MCF 10A (cell line): Measurements from ENCODE around the gene KREMEN1. TPM values are rescaled to one million over a fixed set of nuclear protein-coding genes. Genes with fewer than 3 reads are reported as not detected.

Experiments
- BruUV-seq: library from RNA; stranded (reverse); fragments of 400-500 nt; replicated peaks from 2 replicates; lab custom pipeline; 2021; lab: Mats Ljungman, UMichigan
- CTCF ChIA-PET: fragments of 300-600 bp; sonication (Branson Sonifier 250); formaldehyde crosslinking; extraction: SDS; loops from one replicate; lab custom pipeline; 2021; ENCODE audit warnings: antibody characterized with exemption, inconsistent platforms; lab: Yijun Ruan, JAX
- POLR2A ChIA-PET: fragments of 300-600, 350-650 bp; sonication (Branson Sonifier 250); formaldehyde crosslinking; extraction: SDS; loops from one replicate; lab custom pipeline; 2020; ENCODE audit warnings: antibody characterized with exemption, inconsistent platforms; lab: Yijun Ruan, JAX
- DNase-seq: peaks from one replicate; pipeline ENCODE4 v3.0.0-alpha.2; 2018; ENCODE audit not compliant: unreplicated experiment
- H3K27ac Mint-ChIP-seq: one replicate; pipeline ENCODE4 v1.8.0; 2022; ENCODE audit warnings: mild to moderate bottlenecking, low read depth, mixed read lengths; ENCODE audit not compliant: unreplicated experiment
- H3K27me3 Mint-ChIP-seq: one replicate; pipeline ENCODE4 v1.8.0; 2022; ENCODE audit warnings: mixed read lengths; ENCODE audit not compliant: insufficient read depth, unreplicated experiment
- H3K36me3 Mint-ChIP-seq: one replicate; pipeline ENCODE4 v1.8.0; 2022; ENCODE audit warnings: mild to moderate bottlenecking, moderate library complexity, mixed read lengths; ENCODE audit not compliant: insufficient read depth, unreplicated experiment
- H3K4me1 Mint-ChIP-seq: one replicate; pipeline ENCODE4 v1.8.0; 2022; ENCODE audit warnings: mixed read lengths; ENCODE audit not compliant: insufficient read depth, unreplicated experiment
- H3K4me3 Mint-ChIP-seq: one replicate; pipeline ENCODE4 v1.8.0; 2022; ENCODE audit warnings: mild to moderate bottlenecking, moderate library complexity, mixed read lengths; ENCODE audit not compliant: unreplicated experiment
- H3K9me3 Mint-ChIP-seq: one replicate; pipeline ENCODE4 v1.8.0; 2022; ENCODE audit warnings: mixed read lengths; ENCODE audit not compliant: unreplicated experiment
- CTCF ChIP-seq: fragments of 200-600 bp; IDR thresholded peaks from one replicate; pipeline ENCODE4 v1.8.0; 2022; ENCODE audit warnings: antibody characterized with exemption, mild to moderate bottlenecking; ENCODE audit not compliant: unreplicated experiment
- intact Hi-C: fragments of 100-400 bp; cut with micrococcal nuclease; formaldehyde crosslinking; loops from 2 replicates; pipeline ENCODE4 v1.14.1; 2022
- total RNA-seq: library from RNA; stranded (reverse); gene quantifications from 2 replicates; pipeline ENCODE4 v1.2.3, GENCODE V29; 2022

KREMEN1 gene
- total RNA-seq, 1 experiment from 2014 or later = 3.6 TPM

- intact Hi-C loops = no loop called here
- H3K36me3 Mint-ChIP-seq = no peaks in the 10 kb centered on the region
Measured at GRCh38 chr22:29199702-29200400, 127.0 kb downstream of the KREMEN1 start.

GRCh38 chr22:29200901-29201300 is 128.1 kb downstream of the KREMEN1 start:
- POLR2A ChIA-PET = no interaction called here
- TF ChIP-seq CTCF = no peak
- H3K27me3 Mint-ChIP-seq = peaks cover under 1% of the 10 kb centered on the region
- no peak overlapping the region for H3K27ac Mint-ChIP-seq
- intact Hi-C loops = no loop called here
- CTCF ChIA-PET = interaction anchor here (0.7 to 0.8 kb wide), 2 partner anchors 46 to 974 kb away, joined by 3 to 4 read pairs; no protein-coding TSS in a partner anchor
- no peaks in the 10 kb centered on the region for H3K4me1 Mint-ChIP-seq
- no peaks in the 10 kb centered on the region for H3K36me3 Mint-ChIP-seq
- no peak for DNase-seq
- no peak overlapping the region for H3K4me3 Mint-ChIP-seq
- H3K9me3 Mint-ChIP-seq = no peaks in the 10 kb centered on the region
- no TSS peak for BruUV-seq

More at GRCh38 chr22:29199702-29200400, 127.0 kb downstream of the KREMEN1 start:
- ChIA-PET POLR2A (interaction anchor here (0.6 kb wide), 1 partner anchor 16 kb away, joined by 3 read pairs; no protein-coding TSS in a partner anchor), CTCF (interaction anchor here (0.5 kb wide), 1 partner anchor 344 kb away, joined by 3 read pairs; no protein-coding TSS in a partner anchor)
- Mint-ChIP-seq H3K27ac (no peak overlapping the region), H3K4me3 (no peak overlapping the region), H3K27me3 (no peaks in the 10 kb centered on the region), H3K4me1 (no peaks in the 10 kb centered on the region), H3K9me3 (no peaks in the 10 kb centered on the region)
- no TSS peak for BruUV-seq
- no peak for DNase-seq
- no peak for TF ChIP-seq CTCF

GRCh38 chr22:29201782-29202181 is 128.9 kb downstream of the KREMEN1 start:
- no peak for TF ChIP-seq CTCF
- ChIA-PET POLR2A (no interaction called here), CTCF (interaction anchor here (0.6 kb wide), 1 partner anchor 349 kb away, joined by 3 read pairs; no protein-coding TSS in a partner anchor)
- Mint-ChIP-seq H3K27me3 (peaks cover 10% of the 10 kb centered on the region), H3K4me1 (peaks cover 6% of the 10 kb centered on the region), H3K36me3 (no peaks in the 10 kb centered on the region), H3K9me3 (no peaks in the 10 kb centered on the region), H3K27ac (no peak overlapping the region), H3K4me3 (no peak overlapping the region)
- BruUV-seq = no TSS peak
- intact Hi-C loops = loop anchor here (1.0 kb wide), 1 partner anchor 44 kb away; no protein-coding TSS in a partner anchor
- no peak for DNase-seq
